GM12878 (cell line): ENCODE measurements around the gene CTDSP1. TPM values are rescaled to one million over a fixed set of nuclear protein-coding genes. Genes with fewer than 3 reads are reported as not detected.

ENCODE experiments used
- ATAC-seq: fragments of 200-7000 bp; cut with Tn5 transposase; 3 replicates; pipeline ENCODE4 v1.9.1; 2020; ENCODE audit warnings: mild to moderate bottlenecking, moderate library complexity
- BruUV-seq: library from RNA; stranded (reverse); fragments of 400-500 nt; replicated peaks from 2 replicates; lab custom pipeline; 2021; lab: Mats Ljungman, UMichigan
- CTCF ChIA-PET: fragments of 300-600 bp; sonication (Branson Sonifier 250); formaldehyde crosslinking; extraction: SDS; loops from one replicate; lab custom pipeline; 2021; ENCODE audit warnings: inconsistent platforms; lab: Yijun Ruan, JAX
- POLR2A ChIA-PET: fragments of 350-600 bp; formaldehyde crosslinking; extraction: SDS; loops from one replicate; lab custom pipeline; 2021; ENCODE audit warnings: inconsistent platforms; lab: Charles Lee
- RAD21 ChIA-PET: fragments of 300-600 bp; sonication (Branson Sonifier 250); formaldehyde crosslinking; loops from one replicate; lab custom pipeline; 2023; ENCODE audit warnings: antibody characterized with exemption; ENCODE audit not compliant: unreplicated experiment; lab: Charles Lee
- SMC1A ChIA-PET: fragments of 300-600 bp; sonication (Branson Sonifier 250); formaldehyde crosslinking; loops from one replicate; lab custom pipeline; 2023; ENCODE audit not compliant: unreplicated experiment, uncharacterized antibody; lab: Charles Lee
- DNase-seq: peaks from one replicate; pipeline ENCODE4 v3.0.0-alpha.2; 2011; ENCODE audit warnings: low read depth, low spot score
- FAIRE-seq: peaks from 3 replicates; lab custom pipeline; 2011; peaks lifted over from hg19 to GRCh38; lab: Jason Lieb, UNC
- H2AFZ ChIP-seq: 2 replicates; pipeline ENCODE4 v1.6.0; 2011; ENCODE audit warnings: low read depth, low read length, control low read depth; ENCODE audit not compliant: control insufficient read depth
- H3K27ac ChIP-seq: 2 replicates; pipeline ENCODE4 v1.5.1; 2011; ENCODE audit warnings: control low read depth; ENCODE audit not compliant: control insufficient read depth, insufficient read depth
- H3K27me3 ChIP-seq, 2 experiments: replicated peaks in 1 of 2; 2 replicates each; pipeline versions ENCODE4 v1.6.0 to v1.6.1; 2011; ENCODE audit warnings: low read length in 1 of 2; ENCODE audit not compliant: control insufficient read depth in 2 of 2, insufficient read depth in 2 of 2
- H3K36me3 ChIP-seq, 2 experiments: 2 replicates each; pipeline ENCODE4 v1.5.1; 2011; ENCODE audit warnings: low read length in 1 of 2; ENCODE audit not compliant: control insufficient read depth in 2 of 2, insufficient read depth in 2 of 2
- H3K4me1 ChIP-seq: 2 replicates; pipeline ENCODE4 v1.6.1; 2011; ENCODE audit warnings: mild to moderate bottlenecking, low read length, moderate library complexity, mixed read lengths; ENCODE audit not compliant: control insufficient read depth, insufficient read depth
- H3K4me2 ChIP-seq: 2 replicates; pipeline ENCODE4 v1.6.0; 2011; ENCODE audit warnings: control low read depth; ENCODE audit not compliant: control insufficient read depth, insufficient read depth
- H3K4me3 ChIP-seq: fragments of 200-600 bp; sonication (generic); 2 replicates; pipeline ENCODE4 v1.5.1; 2016
- H3K79me2 ChIP-seq: 2 replicates; pipeline ENCODE4 v1.6.0; 2011; ENCODE audit warnings: low read length; ENCODE audit not compliant: control insufficient read depth, insufficient read depth
- H3K9ac ChIP-seq: 2 replicates; pipeline ENCODE4 v1.8.0; 2011; ENCODE audit warnings: low read length, control low read depth, mixed read lengths; ENCODE audit not compliant: control insufficient read depth, insufficient read depth
- H3K9me3 ChIP-seq: replicated peaks from 3 replicates; pipeline ENCODE4 v1.5.1; 2011; ENCODE audit warnings: mild to moderate bottlenecking, low read length; ENCODE audit not compliant: control insufficient read depth, insufficient read depth
- H4K20me1 ChIP-seq: 2 replicates; pipeline ENCODE4 v1.6.0; 2011; ENCODE audit not compliant: control insufficient read depth, insufficient read depth
- BMI1 ChIP-seq: fragments of 450-650 bp; IDR thresholded peaks from 2 replicates; pipeline ENCODE4 v1.6.1; 2016; ENCODE audit warnings: mild to moderate bottlenecking, moderate library complexity, borderline replicate concordance
- GABPA ChIP-seq: IDR thresholded peaks from 2 replicates; pipeline ENCODE4 v1.6.1; 2014; ENCODE audit warnings: antibody characterized with exemption, low read depth, mild to moderate bottlenecking, inconsistent platforms
- HDGF ChIP-seq: fragments of 450-650 bp; IDR thresholded peaks from 2 replicates; pipeline ENCODE4 v1.6.1; 2016; ENCODE audit warnings: antibody characterized with exemption
- IRF4 ChIP-seq: IDR thresholded peaks from 2 replicates; pipeline ENCODE4 v1.6.1; 2011; ENCODE audit warnings: low read depth, low read length
- JUNB ChIP-seq: IDR thresholded peaks from 2 replicates; pipeline ENCODE4 v1.6.1; 2016; ENCODE audit warnings: antibody characterized with exemption, mild to moderate bottlenecking
- POLR2A ChIP-seq: IDR thresholded peaks from 2 replicates; pipeline ENCODE4 v1.6.1; 2011; ENCODE audit warnings: low read depth, mild to moderate bottlenecking, low read length
- POLR2AphosphoS5 ChIP-seq: IDR thresholded peaks from 2 replicates; pipeline ENCODE4 v1.6.1; 2011; ENCODE audit warnings: mild to moderate bottlenecking, low read length, inconsistent platforms
- WRNIP1 ChIP-seq: IDR thresholded peaks from 2 replicates; pipeline ENCODE4 v1.6.1; 2011; ENCODE audit warnings: low read depth, low read length, improper control_type of control experiment, borderline replicate concordance
- WGBS: methylation state at CpG from one replicate; pipeline ENCODE4 v1.1.6; 2016; ENCODE audit warnings: low lambda C conversion rate; ENCODE audit not compliant: insufficient replicate concordance, insufficient coverage; ENCODE audit errors: missing lambda C conversion rate; 5-methylcytosine and 5-hydroxymethylcytosine counted together
- in situ Hi-C: fragments of 300-500 bp; cut with MboI; formaldehyde crosslinking; loops from 9 replicates; pipeline ENCODE4 v1.14.3; 2018; ENCODE audit warnings: mixed read lengths
- intact Hi-C: fragments of 100-400 bp; cut with micrococcal nuclease; formaldehyde crosslinking; loops from one replicate; pipeline ENCODE4 v1.14.2; 2022; ENCODE audit not compliant: unreplicated experiment
- polyA plus RNA-seq, 11 experiments: library from polyadenylated mRNA; depleted of rRNA in 4 of 11; unstranded in 6 of 11; stranded (reverse) in 5 of 11; fragments of >200 nt; fragmentation: Nextera tagmentation in 4 of 11; fragmentation: Illumina TruSeq in 1 of 11; extraction: Ambion mirVana in 4 of 11; extraction: Trizol in 1 of 11; gene quantifications; 1 replicate in 1 of 11; 2 replicates in 10 of 11; pipeline versions ENCODE4 v1.2.1 to v1.2.3, GENCODE V29; 2011 to 2016; ENCODE audit warnings: inconsistent platforms in 2 of 11, missing spikeins in 2 of 11, low read depth in 1 of 11
- total RNA-seq, 4 experiments: library from RNA; depleted of rRNA in 3 of 4; stranded (reverse); fragments of >200 nt in 3 of 4; fragmentation: Illumina TruSeq in 1 of 4; extraction: Trizol in 1 of 4; gene quantifications; 2 replicates each; pipeline versions ENCODE4 v1.2.1 to v1.2.3, GENCODE V29; 2013 to 2021
- TF ChIP-seq, protein P1 (sequence below): fragments of 450-650 bp; IDR thresholded peaks from 2 replicates; pipeline ENCODE4 v1.6.1; 2017; ENCODE audit warnings: mild to moderate bottlenecking, moderate library complexity

Gene CTDSP1
- total and polyA plus RNA-seq, 10 of the 15 experiments (the other 5 are each of a cell fraction or from before 2014, with no cell fraction given), result 3.0 to 75.9 (median 34.4) TPM

DNA sequence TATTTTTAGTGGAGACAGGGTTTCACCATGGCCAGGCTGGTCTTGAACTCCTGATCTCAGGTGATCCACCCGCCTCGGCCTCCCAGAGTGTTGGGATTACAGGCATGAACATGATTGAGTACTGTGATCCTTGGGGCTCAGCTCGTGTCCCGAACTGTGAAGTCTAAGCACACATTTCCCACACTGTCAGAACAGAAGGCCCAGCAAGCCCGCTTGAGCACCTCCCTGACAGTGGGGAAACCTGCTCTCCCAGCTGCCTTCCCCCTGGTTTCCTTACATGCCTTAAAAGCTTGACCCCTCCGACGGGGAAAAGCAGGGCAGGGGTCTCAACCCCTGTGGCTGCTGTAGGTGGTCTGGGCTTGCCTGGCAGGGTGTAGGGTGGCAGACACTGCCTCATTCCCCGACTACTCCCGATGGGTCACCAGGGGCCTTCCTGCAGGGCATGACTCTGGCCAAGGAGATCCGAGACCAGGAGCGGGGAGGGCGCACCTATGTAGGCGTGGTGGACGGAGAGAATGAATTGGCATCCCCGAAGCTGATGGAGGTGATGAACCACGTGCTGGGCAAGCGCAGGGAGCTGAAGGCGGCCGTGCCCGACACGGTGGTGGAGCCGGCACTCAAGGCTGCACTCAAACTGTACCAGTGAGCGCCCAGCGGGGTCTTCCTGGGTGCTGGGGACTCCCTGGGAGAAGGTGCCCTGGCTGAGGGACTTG is 29.3 kb downstream of the CTDSP1 start:
- intact Hi-C loops (no loop called here), in situ Hi-C loops (no loop called here)
- no peaks in the 10 kb centered on the region for H3K4me1 ChIP-seq
- no peak for DNase-seq
- no peak for ATAC-seq
- H2AFZ ChIP-seq, result no peak overlapping the region
- 47% methylated on average over 24 of the region's 24 CpGs for WGBS
- no peak overlapping the region for H3K9ac ChIP-seq
- no TSS peak for BruUV-seq
- no peaks in the 10 kb centered on the region for H3K36me3 ChIP-seq
- SMC1A ChIA-PET, result interaction anchor here (1.4 kb wide), 1 partner anchor 10 kb away, joined by 4 read pairs; the partner anchor contains the start of gene VIL1
- no peak for FAIRE-seq
- H3K27me3 ChIP-seq, result no peaks in the 10 kb centered on the region
- CTCF ChIA-PET, result no interaction called here
- H3K4me3 ChIP-seq, result no peak overlapping the region
- RAD21 ChIA-PET, result no interaction called here
- no peak overlapping the region for H3K27ac ChIP-seq
- no peaks in the 10 kb centered on the region for H4K20me1 ChIP-seq
- no peak for TF ChIP-seq POLR2A
- TF ChIP-seq, protein P1, sequence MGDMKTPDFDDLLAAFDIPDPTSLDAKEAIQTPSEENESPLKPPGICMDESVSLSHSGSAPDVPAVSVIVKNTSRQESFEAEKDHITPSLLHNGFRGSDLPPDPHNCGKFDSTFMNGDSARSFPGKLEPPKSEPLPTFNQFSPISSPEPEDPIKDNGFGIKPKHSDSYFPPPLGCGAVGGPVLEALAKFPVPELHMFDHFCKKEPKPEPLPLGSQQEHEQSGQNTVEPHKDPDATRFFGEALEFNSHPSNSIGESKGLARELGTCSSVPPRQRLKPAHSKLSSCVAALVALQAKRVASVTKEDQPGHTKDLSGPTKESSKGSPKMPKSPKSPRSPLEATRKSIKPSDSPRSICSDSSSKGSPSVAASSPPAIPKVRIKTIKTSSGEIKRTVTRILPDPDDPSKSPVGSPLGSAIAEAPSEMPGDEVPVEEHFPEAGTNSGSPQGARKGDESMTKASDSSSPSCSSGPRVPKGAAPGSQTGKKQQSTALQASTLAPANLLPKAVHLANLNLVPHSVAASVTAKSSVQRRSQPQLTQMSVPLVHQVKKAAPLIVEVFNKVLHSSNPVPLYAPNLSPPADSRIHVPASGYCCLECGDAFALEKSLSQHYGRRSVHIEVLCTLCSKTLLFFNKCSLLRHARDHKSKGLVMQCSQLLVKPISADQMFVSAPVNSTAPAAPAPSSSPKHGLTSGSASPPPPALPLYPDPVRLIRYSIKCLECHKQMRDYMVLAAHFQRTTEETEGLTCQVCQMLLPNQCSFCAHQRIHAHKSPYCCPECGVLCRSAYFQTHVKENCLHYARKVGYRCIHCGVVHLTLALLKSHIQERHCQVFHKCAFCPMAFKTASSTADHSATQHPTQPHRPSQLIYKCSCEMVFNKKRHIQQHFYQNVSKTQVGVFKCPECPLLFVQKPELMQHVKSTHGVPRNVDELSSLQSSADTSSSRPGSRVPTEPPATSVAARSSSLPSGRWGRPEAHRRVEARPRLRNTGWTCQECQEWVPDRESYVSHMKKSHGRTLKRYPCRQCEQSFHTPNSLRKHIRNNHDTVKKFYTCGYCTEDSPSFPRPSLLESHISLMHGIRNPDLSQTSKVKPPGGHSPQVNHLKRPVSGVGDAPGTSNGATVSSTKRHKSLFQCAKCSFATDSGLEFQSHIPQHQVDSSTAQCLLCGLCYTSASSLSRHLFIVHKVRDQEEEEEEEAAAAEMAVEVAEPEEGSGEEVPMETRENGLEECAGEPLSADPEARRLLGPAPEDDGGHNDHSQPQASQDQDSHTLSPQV, result no peak
- TF ChIP-seq WRNIP1, result no peak
- TF ChIP-seq GABPA, result no peak
- no peak for TF ChIP-seq HDGF
- no peak for TF ChIP-seq JUNB
- TF ChIP-seq BMI1, result no peak
- TF ChIP-seq POLR2AphosphoS5, result no peak
- TF ChIP-seq IRF4, result no peak
- H3K4me2 ChIP-seq, result no peak overlapping the region
- POLR2A ChIA-PET, result interaction anchor here (0.6 kb wide), 1 partner anchor 197 kb away, joined by 3 read pairs; no protein-coding TSS in a partner anchor
- H3K79me2 ChIP-seq, result no peaks in the 10 kb centered on the region
- H3K9me3 ChIP-seq, result no peaks in the 10 kb centered on the region
